ENCODE measurements around the gene RAB11B. TPM values are rescaled to one million over a fixed set of nuclear protein-coding genes. Genes with fewer than 3 reads are reported as not detected.

RAB11B gene
- total RNA-seq, 1 experiment from 2014 or later, result 91.3 TPM

DNA sequence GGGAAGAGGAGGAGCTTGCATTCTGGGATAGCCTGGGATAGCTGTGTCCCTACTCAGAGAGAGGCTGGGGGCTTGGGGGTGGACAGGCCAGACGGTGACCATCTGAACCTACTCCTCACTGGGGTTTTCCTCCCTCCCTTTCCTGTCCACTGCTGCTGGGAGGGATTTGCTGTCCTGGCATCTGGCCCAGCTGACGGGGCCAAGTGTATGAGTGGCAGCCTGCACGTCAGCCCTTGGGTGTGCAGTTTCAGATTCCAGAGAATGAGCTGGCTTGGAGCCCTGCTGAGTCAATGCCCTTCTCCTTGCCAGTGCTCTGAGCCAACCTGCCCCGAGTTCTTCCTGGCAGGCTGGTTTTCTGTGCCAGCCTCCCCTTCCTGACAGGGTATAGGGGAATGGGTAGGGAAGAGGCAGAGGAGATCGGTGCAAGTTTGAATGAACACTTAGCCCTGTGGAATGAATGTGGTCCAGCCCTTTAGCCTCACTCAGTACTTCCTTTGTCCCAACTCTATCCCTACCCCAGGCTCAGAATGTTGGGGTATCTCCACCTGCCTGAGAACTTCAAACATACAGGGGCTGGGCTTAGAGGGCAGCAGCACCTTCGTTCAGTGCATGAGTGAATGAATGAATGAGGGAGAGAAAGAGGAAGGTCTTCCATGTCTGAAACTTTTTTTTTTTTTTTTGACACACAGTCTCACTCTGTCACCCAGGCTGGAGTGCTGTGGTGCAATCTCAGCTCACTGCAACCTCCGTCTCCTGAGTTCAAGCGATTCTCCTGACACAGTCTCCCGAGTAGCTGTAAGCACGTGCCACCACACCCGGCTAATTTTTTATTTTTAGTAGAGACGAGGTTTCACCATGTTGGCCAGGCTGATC lies 28.0 kb upstream of the RAB11B start:
- Histone ChIP-seq H3K4me3 (ENCODE audit: low read depth, low read length) (no peak overlapping the region), H3K27me3 (replicated peaks; ENCODE audit: control insufficient read depth, insufficient read depth, low read length) (no peaks in the 10 kb centered on the region), H3K36me3 (ENCODE audit: control insufficient read depth, insufficient read depth, low read length) (no peaks in the 10 kb centered on the region), H3K4me1 (peaks cover under 1% of the 10 kb centered on the region; the same call in 1 of the 2 replicates), H3K9me3 (no peaks in the 10 kb centered on the region)
- CTCF ChIA-PET, result interaction anchor here (0.6 kb wide), 1 partner anchor 8 kb away, joined by 4 read pairs; no protein-coding TSS in a partner anchor
- intact Hi-C loops (cut with micrococcal nuclease; ENCODE audit: unreplicated experiment), result no loop called here
- Mint-ChIP-seq H3K27me3 (ENCODE audit: insufficient read depth, unreplicated experiment) (no peaks in the 10 kb centered on the region), H3K36me3 (ENCODE audit: insufficient read depth, unreplicated experiment) (no peaks in the 10 kb centered on the region), H3K4me3 (ENCODE audit: unreplicated experiment) (no peak overlapping the region), H3K27ac (ENCODE audit: unreplicated experiment) (no peak overlapping the region), H3K4me1 (ENCODE audit: low read depth, unreplicated experiment) (peaks cover 7% of the 10 kb centered on the region), H3K9me3 (ENCODE audit: unreplicated experiment) (no peaks in the 10 kb centered on the region)
- TF ChIP-seq, protein P1, sequence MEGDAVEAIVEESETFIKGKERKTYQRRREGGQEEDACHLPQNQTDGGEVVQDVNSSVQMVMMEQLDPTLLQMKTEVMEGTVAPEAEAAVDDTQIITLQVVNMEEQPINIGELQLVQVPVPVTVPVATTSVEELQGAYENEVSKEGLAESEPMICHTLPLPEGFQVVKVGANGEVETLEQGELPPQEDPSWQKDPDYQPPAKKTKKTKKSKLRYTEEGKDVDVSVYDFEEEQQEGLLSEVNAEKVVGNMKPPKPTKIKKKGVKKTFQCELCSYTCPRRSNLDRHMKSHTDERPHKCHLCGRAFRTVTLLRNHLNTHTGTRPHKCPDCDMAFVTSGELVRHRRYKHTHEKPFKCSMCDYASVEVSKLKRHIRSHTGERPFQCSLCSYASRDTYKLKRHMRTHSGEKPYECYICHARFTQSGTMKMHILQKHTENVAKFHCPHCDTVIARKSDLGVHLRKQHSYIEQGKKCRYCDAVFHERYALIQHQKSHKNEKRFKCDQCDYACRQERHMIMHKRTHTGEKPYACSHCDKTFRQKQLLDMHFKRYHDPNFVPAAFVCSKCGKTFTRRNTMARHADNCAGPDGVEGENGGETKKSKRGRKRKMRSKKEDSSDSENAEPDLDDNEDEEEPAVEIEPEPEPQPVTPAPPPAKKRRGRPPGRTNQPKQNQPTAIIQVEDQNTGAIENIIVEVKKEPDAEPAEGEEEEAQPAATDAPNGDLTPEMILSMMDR (IDR thresholded peaks at IDR 0.05; ENCODE audit: insufficient read depth in 1 of 2, low read depth in 1 of 2, low read length in 1 of 2, severe bottlenecking in 1 of 2, unreplicated experiment in 1 of 2), result no peak
- BruUV-seq (replicated peaks), result no TSS peak
- POLR2A ChIA-PET, result interaction anchor here (0.5 kb wide), 1 partner anchor 52 kb away, joined by 3 read pairs; no protein-coding TSS in a partner anchor
- no peak for DNase-seq

DNA sequence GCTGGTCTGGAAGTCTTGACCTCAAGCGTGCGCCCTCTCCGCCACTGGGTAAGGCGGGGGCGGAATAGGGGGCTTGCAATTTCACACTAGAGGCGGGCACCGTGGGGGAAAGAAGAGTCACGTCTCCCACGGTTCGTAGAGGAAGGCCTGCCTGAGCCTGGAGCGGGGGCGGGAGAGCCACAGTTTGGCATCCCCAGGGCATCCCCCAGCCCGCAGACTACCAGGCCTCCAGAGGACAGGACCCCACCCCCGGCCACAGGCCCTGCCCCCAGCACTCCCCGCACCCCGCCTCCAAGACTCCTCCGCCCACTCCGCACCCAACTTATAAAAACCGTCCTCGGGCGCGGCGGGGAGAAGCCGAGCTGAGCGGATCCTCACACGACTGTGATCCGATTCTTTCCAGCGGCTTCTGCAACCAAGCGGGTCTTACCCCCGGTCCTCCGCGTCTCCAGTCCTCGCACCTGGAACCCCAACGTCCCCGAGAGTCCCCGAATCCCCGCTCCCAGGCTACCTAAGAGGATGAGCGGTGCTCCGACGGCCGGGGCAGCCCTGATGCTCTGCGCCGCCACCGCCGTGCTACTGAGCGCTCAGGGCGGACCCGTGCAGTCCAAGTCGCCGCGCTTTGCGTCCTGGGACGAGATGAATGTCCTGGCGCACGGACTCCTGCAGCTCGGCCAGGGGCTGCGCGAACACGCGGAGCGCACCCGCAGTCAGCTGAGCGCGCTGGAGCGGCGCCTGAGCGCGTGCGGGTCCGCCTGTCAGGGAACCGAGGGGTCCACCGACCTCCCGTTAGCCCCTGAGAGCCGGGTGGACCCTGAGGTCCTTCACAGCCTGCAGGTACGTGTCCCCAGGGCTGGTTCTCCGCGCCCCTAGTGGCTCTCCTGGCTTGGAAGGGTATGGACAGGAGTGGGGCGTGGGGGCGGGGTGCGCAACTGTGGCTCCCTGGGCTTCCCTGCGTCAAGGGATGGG lies 26.1 kb upstream of the RAB11B start, which contains the start of gene ANGPTL4:
TSS of gene ANGPTL4 (plus strand) at position 353 of the 969 bp plus-strand sequence. CDS start at position 520, 167 bp downstream.
- H3K9me3 ChIP-seq, result no peaks in the 10 kb centered on the region
- TSS peak; percentile 53 for BruUV-seq (replicated peaks)
- peak; percentile 60 to 64 for DNase-seq
- no peaks in the 10 kb centered on the region for H3K36me3 ChIP-seq (ENCODE audit: control insufficient read depth, insufficient read depth, low read length)
- Mint-ChIP-seq H3K4me3 (ENCODE audit: unreplicated experiment) (peak within 1 kb of the TSS; percentile 72), H3K27ac (ENCODE audit: unreplicated experiment) (peak within 1 kb of the TSS; percentile 18), H3K27me3 (ENCODE audit: insufficient read depth, unreplicated experiment) (no peaks in the 10 kb centered on the region), H3K36me3 (ENCODE audit: insufficient read depth, unreplicated experiment) (peaks cover 6% of the 10 kb centered on the region), H3K4me1 (ENCODE audit: low read depth, unreplicated experiment) (peaks cover 7% of the 10 kb centered on the region), H3K9me3 (ENCODE audit: unreplicated experiment) (no peaks in the 10 kb centered on the region)
- no peaks in the 10 kb centered on the region for H3K27me3 ChIP-seq (replicated peaks; ENCODE audit: control insufficient read depth, insufficient read depth, low read length)
- H3K4me3 ChIP-seq (ENCODE audit: low read depth, low read length), result peak within 1 kb of the TSS; percentile 51
- TF ChIP-seq, protein P1 (IDR thresholded peaks at IDR 0.05; ENCODE audit: insufficient read depth in 1 of 2, low read depth in 1 of 2, low read length in 1 of 2, severe bottlenecking in 1 of 2, unreplicated experiment in 1 of 2), result peak; percentile 5 to 43
- intact Hi-C loops (cut with micrococcal nuclease; ENCODE audit: unreplicated experiment), result no loop called here
- CTCF ChIA-PET, result interaction anchor here (0.7 to 1.6 kb wide), 3 partner anchors 10 to 84 kb away, joined by 3 to 4 read pairs (median 3); partner anchors contain the start of gene RAB11B
- POLR2A ChIA-PET, result interaction anchor here (1.7 kb wide), 1 partner anchor 26 kb away, joined by 9 read pairs; the partner anchor contains the start of gene RAB11B
- H3K4me1 ChIP-seq, result no peaks in the 10 kb centered on the region

DNA sequence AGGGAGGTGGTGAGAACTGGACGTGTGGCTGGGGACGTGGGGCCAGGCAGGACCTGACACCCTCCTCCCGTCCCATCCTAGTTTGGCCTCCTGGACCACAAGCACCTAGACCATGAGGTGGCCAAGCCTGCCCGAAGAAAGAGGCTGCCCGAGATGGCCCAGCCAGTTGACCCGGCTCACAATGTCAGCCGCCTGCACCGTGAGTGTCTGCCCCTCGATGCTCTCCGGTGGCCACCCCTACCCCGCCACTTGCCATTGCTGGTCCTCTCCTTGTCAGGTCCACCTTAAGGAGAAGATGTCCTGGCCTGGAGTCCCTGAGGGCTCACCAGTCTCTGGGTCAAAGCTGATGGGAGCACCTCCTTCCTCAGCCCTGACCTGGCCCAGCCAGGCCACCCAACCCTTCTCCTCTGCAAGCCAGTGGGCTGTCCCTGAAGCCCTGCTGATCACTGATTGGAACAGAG lies 24.0 kb upstream of the RAB11B start:
- ChIA-PET CTCF (no interaction called here), POLR2A (no interaction called here)
- Mint-ChIP-seq H3K4me1 (ENCODE audit: low read depth, unreplicated experiment) (peaks cover 7% of the 10 kb centered on the region), H3K27me3 (ENCODE audit: insufficient read depth, unreplicated experiment) (no peaks in the 10 kb centered on the region), H3K36me3 (ENCODE audit: insufficient read depth, unreplicated experiment) (peaks cover 6% of the 10 kb centered on the region), H3K4me3 (ENCODE audit: unreplicated experiment) (no peak overlapping the region), H3K27ac (ENCODE audit: unreplicated experiment) (no peak overlapping the region), H3K9me3 (ENCODE audit: unreplicated experiment) (no peaks in the 10 kb centered on the region)
- Histone ChIP-seq H3K4me1 (no peaks in the 10 kb centered on the region), H3K36me3 (ENCODE audit: control insufficient read depth, insufficient read depth, low read length) (no peaks in the 10 kb centered on the region), H3K4me3 (ENCODE audit: low read depth, low read length) (no peak overlapping the region), H3K27me3 (replicated peaks; ENCODE audit: control insufficient read depth, insufficient read depth, low read length) (no peaks in the 10 kb centered on the region), H3K9me3 (no peaks in the 10 kb centered on the region)
- intact Hi-C loops (cut with micrococcal nuclease; ENCODE audit: unreplicated experiment), result no loop called here
- DNase-seq, result no peak
- BruUV-seq (replicated peaks), result no TSS peak
- TF ChIP-seq, protein P1 (IDR thresholded peaks at IDR 0.05; ENCODE audit: insufficient read depth in 1 of 2, low read depth in 1 of 2, low read length in 1 of 2, severe bottlenecking in 1 of 2, unreplicated experiment in 1 of 2), result no peak
